Urothelium cell line (cell line): ENCODE measurements around the gene GRAMD2B.
"Not testable (repeated sequence)": the region's sequence is repeated elsewhere in the genome, so short reads cannot be mapped to it uniquely, and the experiment has no call there.

ENCODE experiments used
- DNase-seq: peaks from one replicate; pipeline ENCODE4 v3.0.0; 2011; ENCODE audit warnings: low spot score, mixed read lengths
- FAIRE-seq: peaks from 2 replicates; lab custom pipeline; 2011; peaks lifted over from hg19 to GRCh38; lab: Jason Lieb, UNC

The GRAMD2B gene

DNA sequence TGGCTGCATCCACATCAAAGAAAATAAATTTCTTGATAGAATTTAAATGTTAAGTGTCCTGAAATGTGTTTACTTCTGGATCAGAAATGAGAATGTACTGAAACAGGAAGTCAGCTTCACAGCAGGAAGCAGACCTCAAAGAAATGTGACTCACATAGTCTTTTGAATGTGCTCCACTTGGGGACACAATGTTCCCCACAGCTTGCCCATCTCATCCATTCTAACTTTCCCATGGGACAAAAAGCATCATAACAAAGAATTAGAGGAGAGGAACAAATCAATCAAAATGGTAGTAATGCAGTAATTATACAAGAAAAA is 85.7 kb downstream of the GRAMD2B start:
- DNase-seq, result no peak
- no peak for FAIRE-seq

DNA sequence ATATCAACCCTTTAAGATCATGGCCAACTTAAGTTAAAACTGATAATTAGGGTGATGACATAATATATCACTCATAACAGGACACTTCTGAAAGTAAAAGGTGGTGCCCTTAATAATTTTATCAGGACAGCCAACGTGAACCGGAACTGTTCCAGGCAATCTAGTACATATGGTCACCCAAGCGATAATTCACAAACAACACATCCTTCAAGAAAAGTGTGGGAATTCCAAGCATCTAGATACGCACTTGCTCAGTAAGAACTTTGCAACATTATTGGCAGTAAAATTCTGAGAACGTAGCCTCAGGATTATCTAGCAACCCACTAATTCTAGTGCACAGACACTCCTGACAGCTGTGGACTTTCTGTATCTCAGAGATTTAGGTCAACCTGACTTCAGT is 86.1 kb downstream of the GRAMD2B start:
- DNase-seq, result no peak
- no peak for FAIRE-seq

DNA sequence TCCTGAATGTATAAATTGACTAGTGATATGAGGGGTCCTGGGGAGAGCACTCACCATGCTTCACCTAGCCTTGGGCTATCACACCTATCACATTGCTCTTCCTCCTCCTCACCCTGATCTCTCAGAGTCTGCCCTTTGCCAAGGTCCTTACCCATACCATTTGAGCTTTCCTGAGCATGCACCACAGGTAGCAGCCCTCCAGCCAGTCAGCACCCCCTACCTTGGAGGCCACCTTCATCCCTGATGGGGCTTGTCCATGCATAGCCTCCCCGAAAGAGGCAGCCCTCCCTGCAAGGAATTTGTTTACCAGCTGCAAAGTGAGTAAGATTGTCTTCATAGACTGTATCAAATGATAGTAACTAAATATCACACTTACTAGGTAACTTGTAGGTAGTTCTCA is 88.8 kb downstream of the GRAMD2B start:
- no peak for FAIRE-seq
- DNase-seq, result no peak

DNA sequence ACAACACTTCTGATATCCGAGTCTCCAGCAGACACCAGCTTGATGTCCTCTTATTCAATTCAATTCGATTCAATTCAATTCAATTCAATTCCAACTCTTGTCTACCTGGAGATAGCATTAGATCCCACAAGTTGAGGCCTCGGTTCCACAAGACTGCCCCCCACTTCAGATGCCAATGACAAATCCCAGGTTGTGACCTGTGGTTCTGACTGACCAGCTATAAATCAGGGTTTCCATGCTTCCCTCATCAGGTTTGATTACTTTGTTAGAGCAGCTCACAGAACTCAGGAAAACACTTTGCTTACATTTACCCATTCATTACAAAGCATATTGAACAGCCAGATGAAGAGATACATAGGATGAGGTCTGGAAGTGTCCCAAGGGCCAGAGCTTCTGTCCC is 89.2 kb downstream of the GRAMD2B start:
- FAIRE-seq, result no peak
- DNase-seq, result no peak

DNA sequence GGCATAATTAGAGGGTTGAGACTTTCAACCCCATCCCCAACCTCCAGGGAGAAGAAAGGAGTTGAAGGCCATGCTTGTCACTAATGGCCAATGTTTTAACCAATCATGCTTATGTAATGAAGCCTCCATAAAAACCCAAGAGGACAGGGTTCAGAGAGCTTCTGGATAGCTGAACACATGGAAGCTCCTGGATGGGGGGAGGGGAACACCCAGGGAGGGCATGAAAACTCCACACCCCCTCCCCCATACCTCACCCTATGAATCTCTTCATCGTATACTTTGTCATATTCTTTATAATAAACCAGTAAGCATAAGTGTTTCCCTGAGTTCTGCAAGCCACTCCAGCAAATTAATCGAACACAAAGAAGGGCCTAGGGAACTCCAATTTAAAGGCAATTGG is 90.1 kb downstream of the GRAMD2B start:
- DNase-seq, result no peak
- no peak for FAIRE-seq

DNA sequence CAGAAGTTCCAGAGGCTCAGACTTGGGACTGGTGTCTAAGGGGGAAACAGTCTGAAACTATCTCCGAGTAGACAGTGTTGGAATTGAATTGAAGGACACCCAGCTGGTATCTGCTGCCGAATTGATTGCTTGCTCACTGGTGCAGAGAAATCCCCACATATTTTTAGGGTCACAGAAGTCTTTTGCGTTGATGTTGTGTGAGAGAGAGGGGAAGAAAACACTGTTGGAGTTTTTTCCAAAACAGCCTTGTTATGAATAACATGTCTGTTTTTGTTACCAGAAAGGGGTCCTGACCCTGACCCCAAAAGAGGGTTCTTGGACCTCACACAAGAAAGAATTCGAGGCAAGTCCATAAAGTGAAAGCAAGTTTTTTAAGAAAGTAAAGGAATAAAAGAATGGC is 90.5 kb downstream of the GRAMD2B start:
- no peak for DNase-seq
- FAIRE-seq, result no peak

DNA sequence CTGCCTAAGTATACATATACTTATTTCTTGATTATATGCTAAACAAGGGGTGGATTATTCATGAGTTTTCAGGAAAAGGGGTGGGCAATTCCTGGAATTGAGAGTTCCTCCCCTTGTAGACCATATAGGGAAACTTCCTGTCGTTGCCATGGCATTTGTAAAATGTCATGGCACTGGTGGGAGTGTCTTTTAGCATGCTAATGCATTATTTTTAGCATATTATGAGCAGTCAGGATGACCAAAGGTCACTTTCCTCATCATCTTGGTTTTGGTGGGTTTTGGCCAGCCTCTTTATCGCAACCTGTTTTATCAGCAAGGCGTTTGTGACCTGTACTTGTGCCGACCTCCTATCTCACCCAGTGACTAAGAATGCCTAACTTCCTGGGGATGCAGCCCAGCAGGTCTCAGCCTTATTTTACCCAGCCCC is 90.9 kb downstream of the GRAMD2B start:
- FAIRE-seq (no peak), DNase-seq (no peak)

DNA sequence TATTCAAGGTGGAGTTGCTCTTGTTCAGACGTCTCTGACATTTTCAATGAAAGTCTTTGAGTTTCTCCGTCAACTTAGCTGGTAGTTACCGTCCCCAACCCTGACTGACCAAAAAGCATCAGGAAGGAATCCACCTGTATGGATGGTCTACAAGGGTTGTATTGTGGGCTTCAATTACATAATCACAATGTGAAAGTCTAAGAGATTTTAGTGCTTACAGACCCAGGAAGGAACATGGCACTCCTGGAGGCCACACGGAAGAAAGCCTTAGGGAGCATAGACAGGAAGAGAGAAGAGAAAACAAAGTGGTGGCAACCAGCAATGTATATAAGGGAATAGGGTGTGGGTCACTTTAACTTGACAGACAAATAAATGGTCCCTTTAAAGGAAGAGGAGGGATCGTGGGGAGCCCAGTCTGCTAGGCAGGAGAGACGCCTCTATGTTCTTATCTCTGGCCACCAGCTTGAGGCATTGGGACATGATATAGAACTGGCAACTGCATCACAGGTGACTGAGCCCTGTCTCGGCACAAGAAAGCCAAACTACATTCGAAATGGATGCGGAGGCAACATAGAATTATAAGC is 91.4 kb downstream of the GRAMD2B start:
- no peak for DNase-seq
- FAIRE-seq, result no peak

DNA sequence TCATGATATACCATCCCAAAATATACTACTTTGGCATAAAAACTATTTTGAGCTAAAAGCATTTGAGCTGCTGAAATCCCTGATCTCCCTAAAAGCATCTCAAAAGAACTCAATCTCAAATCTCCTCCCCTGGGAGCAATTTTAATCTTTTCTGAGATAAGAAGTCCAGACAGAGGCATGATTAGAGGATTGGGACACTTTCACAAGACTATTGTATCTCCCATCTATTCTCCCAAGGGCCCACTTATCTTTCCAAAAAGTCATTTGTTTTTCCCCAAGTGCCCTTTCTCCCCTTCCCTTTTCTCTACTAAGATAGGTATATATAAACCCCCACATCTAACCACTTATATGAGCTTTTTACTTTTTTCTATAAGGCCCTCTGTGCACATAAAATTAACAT is 92.1 kb downstream of the GRAMD2B start:
- FAIRE-seq (no peak), DNase-seq (no peak)

DNA sequence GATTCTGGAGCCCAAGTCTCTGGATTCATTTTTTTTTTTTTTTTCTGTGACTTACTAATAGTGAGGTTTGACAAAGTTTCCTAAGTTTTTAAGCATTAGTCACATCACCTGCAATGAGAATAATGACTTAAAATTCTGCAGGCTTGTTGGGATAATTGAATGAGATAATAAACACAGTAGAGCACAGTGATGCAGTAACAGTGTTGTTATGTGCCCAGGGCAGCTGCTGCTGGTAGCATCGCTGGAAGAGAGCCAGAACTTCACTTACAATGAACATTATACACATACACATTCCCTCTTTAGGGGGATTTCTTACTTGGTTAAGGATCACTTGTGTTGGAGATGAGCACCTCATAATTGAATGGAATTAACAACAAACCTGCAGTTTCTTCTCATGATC is 92.9 kb downstream of the GRAMD2B start:
- DNase-seq, result peak; percentile 29
- no peak for FAIRE-seq

DNA sequence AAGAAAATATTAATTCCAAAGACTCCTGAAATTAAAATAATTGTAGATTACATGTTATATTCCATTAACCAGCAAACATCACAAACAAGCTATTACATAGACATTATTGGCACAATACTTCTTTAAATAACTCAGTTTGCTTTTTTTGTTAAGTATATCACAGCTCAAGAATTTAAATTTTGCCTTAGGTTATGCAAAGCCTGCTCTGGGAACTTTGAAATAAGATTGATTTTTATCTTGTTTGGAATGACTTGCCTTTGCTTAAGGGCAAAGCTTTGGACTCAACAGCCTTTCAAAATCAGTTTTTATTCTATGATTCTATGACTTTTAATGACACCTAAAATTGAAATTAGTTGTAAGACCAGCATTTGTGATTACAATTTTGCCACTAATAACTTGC is 93.6 kb downstream of the GRAMD2B start:
- DNase-seq, result no peak
- no peak for FAIRE-seq

DNA sequence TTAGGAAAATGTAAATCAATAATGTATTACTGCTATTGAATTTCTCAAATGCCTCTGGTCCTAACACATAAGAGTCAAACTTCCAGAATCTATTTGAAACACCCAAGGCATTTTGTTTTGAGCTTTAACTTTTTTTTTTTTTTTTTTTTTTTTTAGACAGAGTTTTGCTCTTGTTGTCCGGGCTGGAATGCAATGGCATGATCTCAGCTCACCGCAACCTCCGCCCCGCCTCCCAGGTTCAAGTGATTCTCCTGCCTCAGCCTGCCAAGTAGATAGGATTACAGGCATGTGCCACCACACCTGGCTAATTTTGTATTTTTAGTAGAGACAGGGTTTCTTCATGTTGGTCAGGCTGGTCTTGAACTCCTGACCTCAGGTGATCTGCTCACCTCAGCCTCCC is 96.0 kb downstream of the GRAMD2B start:
- DNase-seq, FAIRE-seq: not testable (repeated sequence)

DNA sequence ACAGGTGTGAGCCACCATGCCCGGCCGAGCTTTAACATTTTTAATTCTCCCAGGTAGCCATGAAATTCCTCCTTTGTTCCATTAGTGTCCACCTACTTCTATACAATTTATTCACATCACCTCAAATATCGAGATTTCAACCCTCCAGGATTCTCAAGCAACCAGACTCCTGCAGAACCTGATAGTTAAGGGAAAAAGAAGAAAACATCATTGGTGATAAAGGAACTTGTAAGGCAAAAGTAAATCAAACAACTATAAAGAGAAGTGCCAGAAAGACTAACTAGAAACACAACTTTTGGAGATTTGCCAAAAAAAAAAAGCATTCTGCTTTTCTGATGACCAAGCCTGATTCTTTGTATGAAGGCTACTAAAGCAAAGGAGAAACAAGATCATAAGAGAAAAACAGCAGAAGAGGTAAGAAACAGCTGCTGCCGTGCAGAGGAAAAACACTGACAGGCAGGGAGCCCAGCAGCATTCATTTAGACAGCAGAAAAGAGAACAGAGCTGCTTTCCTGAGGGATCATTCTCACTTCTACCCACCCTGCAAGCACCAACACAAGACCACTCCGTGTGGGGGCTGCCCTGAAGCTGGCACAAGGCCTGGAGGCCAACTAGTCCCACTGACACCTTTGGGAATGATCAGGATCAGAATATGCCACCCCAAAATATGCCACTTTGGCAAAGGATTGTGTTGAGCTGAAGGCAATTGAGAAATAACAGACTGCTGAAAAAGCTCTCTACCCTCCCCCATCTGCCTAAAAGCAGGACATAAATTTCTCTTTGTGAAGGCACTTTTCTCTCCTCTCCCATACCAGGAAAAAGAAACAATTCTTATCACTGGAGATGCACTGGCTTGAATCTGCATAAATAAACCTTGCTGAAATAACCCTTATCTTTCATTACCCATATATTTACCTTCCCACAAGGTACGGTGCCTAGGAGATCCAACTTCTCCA is 96.7 kb downstream of the GRAMD2B start:
- no peak for DNase-seq
- FAIRE-seq, result no peak

DNA sequence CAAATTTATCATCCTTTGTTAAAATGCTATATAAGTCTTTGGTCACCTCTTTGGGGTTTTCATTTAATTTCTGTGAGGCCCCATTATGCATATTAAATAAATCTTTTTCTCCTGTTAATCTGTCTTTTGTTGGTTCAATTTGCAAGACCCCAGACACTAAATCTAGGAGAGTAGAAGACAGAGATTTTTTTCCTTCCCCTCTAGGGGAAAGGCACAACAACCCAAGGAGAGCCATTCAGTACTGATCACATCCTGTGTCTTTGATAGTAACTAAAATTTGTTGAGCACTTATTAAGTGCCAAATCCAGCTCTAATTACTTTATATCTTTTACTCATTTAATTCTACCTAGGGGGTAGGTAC is 97.4 kb downstream of the GRAMD2B start:
- FAIRE-seq, result no peak

DNA sequence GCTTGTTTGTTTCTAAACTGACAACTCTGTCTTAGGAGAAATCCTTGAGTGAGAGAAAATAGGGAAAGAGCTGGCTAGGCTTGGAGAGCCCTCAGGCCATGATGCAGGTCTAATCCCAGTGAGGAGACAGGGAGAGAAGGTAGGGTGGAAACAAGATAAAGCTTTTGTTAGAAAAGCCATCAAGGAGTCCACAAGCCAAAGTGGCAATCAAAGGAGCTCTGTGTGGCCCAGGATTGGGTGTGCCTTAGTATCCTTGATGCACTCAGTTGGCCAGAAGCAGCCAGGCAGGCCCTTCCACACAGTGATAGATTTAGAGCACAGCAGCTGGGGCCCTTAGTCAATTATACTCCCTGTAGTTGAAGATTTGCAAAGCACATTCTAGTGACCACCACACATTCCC is 97.9 kb downstream of the GRAMD2B start:
- DNase-seq, result no peak
- no peak for FAIRE-seq

More for the DNA sequence above, 97.4 kb downstream of the GRAMD2B start:
- no peak for DNase-seq

DNA sequence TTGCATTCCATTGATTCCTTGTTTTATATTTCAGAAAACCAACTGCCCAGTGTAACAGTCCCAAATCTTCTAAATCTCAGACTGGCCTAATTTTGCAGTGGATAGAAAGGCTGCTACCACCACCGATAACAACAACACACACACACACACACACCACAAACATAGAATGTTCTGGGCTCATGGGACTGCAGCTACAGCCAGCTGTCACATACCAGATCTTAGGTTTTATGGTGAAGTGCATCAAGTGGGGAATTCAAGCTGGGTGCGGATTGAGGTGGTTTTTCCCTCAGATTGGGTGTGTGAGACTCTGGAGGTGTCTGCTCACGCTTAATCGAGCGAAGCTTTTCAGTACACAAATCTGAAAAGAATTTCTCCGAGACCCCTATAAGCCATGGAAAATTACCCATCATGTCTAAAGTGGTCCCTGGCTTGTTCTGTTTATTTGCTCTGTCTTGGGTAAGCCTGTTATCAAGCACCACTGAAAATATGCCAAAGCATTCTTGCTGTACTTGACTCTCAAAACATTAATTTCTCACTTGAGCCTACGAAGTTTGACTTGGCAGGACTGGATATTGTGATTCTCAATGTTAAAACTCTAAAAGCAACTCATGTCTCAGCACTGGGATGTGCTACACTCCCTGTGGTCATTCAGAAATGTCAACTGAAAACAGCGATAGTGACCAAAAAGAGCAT is 100.8 kb downstream of the GRAMD2B start:
- DNase-seq (no peak), FAIRE-seq (no peak)

DNA sequence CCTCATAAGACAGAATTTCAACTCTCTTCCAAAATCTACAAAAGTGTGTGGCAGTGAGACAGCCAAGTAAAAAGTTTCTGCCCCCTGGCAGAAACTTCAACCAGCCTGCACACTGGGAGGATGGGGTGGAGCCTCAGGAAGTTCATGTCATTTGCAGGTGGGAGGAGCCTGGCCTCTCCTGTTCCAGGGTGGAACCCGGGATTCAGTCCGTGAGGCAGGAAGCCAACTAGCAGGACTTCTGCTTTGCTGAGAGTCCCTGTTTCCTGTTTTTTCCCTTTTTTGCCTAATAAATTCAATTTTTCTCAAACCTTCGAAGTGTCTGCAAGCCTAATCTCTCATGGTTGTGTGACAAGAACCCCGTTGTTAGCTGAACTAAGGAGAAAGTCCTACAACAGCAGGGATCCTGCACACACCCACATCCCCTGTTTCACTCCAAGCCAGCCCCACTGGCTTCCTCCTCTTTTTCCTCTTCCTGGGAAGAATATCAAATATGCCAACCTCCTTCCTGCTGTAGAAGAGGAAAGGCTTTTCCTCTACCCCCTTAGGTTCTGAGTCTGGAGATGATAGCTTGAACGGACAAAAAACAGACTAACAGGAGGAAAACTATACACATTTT is 102.5 kb downstream of the GRAMD2B start:
- DNase-seq (no peak), FAIRE-seq (no peak)

DNA sequence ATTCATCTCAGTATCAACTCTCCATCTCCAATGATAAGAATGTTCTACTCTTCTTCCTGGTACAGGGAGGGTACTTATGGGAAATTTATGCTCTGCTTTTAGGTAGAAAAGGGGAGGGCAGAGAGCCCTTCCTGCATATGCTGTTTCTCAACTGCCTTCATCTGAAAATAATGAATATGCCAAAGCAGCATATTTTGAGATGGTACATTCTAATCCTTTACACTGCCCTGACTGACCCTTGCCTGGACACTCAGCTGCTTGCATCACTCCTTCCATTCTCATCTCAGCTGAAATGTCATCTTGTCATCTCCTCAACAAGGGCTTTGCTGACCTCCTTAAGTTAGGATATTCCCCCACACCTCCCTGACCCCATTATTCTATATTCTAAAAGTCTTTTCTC is 103.3 kb downstream of the GRAMD2B start:
- FAIRE-seq, result no peak
- DNase-seq, result no peak

DNA sequence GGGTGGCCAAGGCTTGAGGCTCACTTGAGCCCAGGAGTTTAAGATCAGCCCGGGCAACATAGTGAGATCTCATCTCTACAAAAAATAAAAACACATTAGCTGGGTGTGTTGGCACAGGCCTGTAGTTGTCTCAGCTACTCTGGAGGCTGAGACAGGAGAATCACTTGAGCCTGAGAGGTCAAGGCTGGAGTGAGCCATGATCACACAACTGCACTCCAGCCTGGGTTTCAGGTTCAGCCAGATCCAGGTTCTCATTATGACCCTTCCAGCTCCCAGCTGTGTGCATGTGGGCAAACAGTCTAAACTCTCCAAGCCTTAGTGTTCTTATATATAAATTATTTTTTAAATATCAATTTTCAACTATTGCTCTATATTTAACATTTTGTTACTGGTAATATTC is 103.9 kb downstream of the GRAMD2B start:
- FAIRE-seq, result no peak
- no peak for DNase-seq

DNA sequence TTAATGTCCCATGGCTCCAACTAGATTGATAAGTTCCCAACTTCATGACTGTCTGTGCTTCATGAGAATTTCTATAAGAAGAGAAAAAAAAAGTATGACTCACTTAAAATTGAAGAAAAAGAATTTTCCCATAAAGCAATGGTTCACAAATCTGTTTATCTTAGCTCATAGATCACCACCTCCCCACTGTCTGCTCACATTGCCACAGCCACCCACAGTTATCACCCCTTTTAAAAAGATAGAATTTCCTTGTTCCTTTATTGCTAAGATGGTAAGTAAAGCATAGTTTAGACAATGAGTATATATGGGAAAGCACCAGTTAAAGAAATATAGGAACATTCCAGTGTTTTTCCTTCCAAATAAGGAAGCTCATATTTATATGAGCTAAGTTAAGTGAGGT is 104.7 kb downstream of the GRAMD2B start:
- DNase-seq, result no peak

DNA sequence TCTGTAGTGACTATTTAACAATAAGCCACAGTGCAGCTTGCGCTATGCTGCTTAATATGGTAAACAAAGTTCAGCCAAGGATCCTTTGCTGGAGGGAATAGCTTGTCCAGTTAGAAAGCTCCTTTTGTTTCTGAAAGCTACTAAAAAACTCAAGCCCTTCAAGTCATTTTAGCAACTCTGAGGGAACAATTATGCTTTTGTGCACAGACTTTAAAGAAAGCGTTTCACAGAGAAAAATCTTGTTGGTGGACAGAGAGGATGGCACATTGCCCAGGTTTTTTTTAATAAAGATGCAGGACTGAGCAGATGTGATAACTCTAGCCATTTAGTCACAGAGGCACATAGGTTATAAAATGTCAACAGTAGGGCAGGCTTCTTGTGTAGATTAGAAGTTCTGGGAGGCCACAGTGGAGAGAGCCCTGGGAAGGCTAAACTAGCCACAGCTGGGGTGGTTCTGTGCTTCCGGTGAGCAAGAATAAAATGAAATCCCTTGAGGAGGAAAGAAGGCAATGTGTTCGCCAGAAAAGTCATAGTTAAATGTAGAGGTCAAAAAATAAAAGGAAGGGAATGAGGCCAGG is 108.4 kb downstream of the GRAMD2B start:
- DNase-seq (no peak), FAIRE-seq (no peak)

More for the DNA sequence above, 104.7 kb downstream of the GRAMD2B start:
- FAIRE-seq, result no peak
